GM11168 (cell line): ENCODE data around the gene LRRK1.

Source experiments
- in situ Hi-C: fragments of 300-500 bp; cut with MboI; formaldehyde crosslinking; loops from one replicate; pipeline ENCODE4 v1.12.0; 2022; ENCODE audit warnings: low sequenced_read_pairs; ENCODE audit not compliant: unreplicated experiment

The LRRK1 gene

DNA sequence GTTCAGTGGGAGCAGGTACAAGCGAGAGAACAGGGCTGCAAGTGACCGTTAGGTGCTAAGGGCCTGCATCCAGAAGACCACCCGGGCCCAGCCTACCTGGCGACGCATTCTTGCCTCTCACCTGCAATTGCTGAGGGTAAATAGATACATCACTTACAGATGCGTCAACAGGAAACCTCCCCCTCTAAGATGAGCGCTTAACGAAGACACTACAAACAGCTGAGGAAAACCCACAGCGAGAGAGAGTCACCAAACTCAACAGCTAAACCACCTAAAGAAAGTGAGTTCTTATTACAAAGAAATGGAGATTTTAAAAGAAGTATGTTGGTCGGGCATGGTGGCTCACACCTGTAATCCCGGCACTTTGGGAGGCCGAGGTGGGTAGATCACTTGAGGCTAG, 174.8 kb downstream of the LRRK1 start:
- in situ Hi-C loops, result no loop called here

DNA sequence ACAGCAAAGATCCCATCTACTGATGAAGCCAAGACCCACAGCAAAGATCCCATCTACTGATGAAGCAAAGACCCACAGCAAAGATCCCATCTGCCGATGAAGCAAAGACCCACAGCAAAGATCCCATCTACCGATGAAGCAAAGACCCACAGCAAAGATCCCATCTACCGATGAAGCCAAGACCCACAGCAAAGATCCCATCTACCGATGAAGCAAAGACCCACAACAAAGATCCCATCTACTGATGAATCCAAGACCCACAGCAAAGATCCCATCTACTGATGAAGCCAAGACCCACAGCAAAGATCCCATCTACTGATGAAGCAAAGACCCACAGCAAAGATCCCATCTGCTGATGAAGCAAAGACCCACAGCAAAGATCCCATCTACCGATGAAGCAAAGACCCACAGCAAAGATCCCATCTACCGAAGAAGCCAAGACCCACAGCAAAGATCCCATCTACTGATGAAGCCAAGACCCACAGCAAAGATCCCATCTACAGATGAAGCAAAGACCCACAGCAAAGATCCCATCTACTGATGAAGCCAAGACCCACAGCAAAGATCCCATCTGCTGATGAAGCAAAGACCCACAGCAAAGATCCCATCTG, 176.7 kb downstream of the LRRK1 start:
- in situ Hi-C loops, result loop anchor here (5.0 kb wide), 1 partner anchor 166 kb away; no protein-coding TSS in a partner anchor

DNA sequence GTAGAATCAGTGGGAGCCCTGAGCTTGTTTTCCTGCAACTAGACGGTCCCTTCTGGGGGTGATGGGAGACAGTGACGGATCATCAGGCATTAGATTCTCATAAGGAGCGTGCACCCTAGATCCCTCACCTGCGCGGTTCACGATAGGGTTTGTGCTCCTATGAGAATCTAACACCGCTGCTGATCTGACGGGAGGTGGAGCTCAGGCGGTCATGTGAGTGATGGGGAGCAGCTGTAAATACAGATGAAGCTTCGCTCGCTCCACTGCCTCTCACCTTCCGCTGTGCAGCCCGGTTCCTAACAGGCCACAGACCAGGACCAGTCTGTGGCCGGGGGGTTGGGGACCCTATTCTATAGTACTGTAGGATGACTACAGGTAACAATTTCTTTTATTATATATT, 178.0 kb downstream of the LRRK1 start:
- in situ Hi-C loops, result loop anchor here (5.0 kb wide), 1 partner anchor 165 kb away; no protein-coding TSS in a partner anchor

DNA sequence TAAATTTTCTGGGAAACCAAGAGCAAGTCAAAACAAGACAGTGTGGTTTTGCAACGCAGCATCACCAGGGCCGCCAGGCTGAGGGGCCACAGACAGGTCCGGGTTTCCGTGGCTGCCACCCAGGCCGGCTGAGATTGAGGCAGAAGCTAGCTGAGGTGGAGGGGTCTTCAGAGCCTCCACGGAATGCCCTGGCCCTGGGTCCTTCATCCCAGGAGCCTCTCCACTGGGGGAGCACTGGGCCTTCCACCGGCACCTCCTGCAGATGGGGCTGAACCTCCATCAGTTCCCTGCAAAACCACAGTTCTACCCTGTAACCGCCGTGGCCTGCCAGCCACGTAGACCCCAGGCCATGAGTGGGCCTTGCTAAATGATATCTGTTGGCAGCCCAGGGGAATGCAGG, 180.0 kb downstream of the LRRK1 start:
- in situ Hi-C loops, result loop anchor here (5.0 kb wide), 1 partner anchor 163 kb away; no protein-coding TSS in a partner anchor

DNA sequence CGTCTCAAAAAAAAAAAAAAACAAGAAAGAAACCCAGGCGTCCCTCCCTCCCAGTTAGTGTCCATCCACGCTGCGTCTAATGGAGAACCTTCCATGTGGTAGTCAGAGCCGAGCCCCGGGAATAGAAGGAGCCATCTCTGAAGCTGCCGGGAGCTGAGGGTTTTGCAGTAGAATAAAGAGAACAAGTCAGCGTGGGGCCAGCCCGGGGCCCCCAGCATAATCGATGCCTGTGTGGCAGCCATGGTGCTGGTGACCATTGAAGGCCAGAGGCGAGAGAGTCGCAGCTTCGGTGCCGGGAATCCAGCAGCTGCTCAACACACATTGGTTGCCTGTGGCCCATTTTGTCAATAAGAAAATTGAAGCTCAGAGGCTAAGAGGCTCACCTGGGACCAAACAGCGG, 181.0 kb downstream of the LRRK1 start:
- in situ Hi-C loops, result no loop called here

DNA sequence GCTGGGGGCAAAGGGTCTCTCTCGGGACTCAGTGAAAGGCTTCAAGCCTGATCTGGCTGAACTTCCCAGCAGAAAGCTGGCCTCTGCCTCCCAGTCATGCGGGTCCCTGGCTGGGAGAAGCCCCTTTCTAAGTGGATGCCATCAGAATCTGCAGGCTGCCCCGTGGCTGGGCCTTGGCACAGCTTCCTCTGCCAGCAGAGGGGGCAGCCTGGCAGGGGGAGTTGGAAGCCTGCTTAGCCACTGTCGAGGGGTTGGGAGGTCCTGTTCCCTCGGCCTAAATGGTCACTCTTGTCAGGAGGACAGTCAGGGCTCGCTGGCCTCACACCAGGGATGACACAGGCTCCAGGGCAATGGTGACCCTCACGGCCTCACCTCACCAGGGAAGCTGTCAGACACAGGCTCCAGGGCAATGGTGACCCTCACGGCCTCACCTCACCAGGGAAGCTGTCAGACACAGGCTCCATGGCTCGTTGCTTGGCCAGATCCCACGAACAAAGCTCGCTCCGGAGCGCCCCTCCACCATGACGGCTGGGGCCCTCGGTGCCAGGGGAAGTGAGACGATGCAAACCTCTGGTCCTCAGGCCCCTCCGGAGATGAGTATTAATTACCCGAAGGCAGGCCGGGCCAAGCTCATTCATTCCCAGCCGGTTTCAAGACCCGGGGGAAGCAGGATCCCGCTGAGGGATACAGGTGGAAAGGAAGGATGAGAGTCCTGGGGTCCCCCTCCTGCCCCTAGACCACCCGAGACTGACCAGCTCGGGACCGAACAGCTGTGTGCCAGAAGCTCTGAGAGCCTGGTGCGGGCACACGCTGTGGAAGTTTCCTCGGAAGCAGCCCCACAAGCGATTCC, 181.7 kb downstream of the LRRK1 start:
- in situ Hi-C loops, result no loop called here

DNA sequence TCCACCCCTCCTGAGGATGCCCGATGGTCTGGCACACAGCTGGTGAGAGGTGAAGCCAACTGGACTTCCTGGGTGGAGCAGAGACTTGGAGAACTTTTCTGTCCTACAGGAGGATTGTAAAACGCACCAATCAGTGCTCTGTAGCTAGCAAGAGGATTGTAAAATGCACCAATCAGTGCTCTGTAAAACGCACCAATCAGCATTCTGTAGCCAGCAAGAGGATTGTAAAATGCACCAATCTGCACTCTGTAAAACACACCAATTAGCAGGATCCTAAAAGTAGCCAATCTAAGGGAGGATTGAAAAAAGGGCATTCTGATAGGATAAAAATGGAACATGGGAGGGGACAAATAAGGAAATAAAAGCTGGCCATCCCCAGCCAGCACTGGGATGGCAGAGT, 182.5 kb downstream of the LRRK1 start:
- in situ Hi-C loops, result no loop called here

DNA sequence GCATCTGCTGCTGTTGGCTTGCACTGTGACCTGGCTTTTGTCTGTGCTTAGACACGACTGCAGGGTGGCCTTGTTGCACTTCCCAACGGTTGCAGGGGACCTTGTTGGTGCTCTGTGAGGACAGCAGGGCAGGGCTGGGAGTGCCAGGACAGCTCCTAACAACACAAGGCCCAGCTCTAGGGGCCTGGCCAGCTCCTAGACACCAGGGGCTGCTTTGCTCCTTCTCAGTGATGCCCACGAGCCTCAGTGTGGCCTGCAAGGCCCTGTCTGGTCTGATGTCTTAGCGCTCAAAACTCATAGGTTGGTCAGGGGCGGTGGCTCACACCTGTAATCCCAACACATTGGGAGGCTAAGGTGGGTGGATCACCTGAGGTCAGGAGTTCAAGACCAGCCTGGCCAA, 183.6 kb downstream of the LRRK1 start:
- in situ Hi-C loops, result no loop called here

DNA sequence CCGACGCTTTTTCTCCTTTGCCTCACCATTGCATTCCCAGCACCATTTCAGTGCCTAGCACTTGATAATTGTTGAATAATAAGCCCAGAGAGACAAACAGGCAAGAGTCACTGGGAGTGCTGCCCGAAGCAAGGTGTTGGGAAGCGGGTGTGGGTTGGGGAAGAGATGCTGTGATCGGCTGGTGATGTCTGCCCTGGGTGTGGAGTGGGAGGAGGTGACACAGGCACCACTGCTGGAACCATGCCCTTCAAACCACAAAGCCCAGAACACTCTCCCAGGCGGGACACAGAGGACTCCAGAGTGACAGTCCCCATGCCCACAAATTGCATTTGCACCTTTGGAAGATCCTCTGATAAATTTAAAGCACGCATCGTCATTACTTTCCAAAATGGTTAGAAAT, 184.4 kb downstream of the LRRK1 start:
- in situ Hi-C loops, result no loop called here

DNA sequence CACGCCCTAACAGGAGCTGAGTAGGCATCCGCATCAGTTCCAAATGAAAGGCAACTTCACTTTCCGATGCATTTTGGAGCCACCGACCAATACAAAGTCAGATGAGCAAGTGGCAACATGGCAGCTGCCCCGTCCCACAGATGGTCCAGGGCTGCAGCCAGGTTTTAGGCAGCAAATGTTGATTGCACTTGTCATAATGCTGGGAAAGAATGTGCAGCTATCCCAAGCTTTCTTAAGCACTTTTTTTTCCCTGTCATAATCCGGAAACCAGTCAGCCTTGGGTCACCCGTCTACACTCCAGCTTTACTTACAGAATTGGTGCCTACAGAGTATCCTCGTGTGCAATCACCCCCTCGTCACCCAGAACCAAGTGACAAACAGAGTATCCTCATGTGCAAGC, 185.0 kb downstream of the LRRK1 start:
- in situ Hi-C loops, result no loop called here

DNA sequence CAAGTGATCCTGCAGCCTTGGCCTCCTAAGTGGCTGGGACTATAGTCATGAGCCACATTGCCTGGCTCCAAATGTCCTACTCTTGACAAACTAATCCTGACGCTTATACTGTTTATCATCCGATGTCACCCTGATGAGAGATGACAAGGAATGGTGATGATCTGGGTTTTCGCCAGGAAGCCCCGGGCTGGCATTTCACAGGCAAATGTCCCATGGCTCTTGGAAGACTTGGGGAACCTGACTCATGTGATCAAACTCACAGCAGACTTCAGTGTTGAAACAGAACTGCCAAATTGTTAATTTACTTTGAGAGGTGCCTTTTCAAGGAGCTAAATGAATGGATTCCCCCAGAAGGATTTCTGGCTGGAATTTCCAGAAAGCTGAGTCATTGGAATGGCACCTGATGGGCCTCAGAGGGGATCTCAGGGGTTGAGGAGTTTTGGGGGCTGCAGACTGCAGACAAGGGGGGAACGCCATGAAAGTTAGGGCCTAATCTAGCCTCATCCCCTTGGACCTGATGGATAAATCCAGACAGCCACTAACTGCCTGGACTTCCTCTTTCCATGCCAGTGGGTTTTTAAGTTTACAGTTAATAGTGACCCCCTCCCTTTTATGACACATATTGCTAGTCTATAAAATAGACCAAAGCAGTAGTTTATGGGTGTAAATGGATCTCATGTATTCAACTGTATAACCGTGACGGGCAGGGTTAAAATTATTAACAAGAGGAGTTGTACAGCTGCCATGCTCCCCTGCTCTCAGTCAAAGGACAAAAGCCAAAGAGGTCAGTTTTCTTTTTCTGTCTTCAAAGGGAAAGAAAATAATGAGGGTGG, 186.1 kb downstream of the LRRK1 start:
- in situ Hi-C loops, result no loop called here

DNA sequence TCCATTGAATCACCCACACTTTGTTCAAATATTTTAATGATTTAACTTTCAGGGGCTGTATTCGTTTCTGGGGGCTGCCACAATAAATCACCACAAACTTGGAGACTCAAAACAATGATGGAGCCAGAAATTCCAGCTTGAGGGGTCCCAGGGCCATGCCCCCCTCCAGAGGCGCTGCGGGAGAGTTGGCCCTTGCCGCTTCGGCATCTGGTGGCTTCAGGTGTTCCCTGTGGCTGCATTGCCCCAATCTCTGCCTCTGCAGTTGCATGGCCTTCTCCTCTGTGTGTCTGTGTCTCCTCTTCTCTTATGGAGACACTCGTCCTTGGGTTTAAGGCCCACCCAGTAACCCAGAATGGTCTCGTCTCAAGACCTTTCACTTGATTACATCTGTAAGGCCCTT, 187.9 kb downstream of the LRRK1 start:
- in situ Hi-C loops, result no loop called here

DNA sequence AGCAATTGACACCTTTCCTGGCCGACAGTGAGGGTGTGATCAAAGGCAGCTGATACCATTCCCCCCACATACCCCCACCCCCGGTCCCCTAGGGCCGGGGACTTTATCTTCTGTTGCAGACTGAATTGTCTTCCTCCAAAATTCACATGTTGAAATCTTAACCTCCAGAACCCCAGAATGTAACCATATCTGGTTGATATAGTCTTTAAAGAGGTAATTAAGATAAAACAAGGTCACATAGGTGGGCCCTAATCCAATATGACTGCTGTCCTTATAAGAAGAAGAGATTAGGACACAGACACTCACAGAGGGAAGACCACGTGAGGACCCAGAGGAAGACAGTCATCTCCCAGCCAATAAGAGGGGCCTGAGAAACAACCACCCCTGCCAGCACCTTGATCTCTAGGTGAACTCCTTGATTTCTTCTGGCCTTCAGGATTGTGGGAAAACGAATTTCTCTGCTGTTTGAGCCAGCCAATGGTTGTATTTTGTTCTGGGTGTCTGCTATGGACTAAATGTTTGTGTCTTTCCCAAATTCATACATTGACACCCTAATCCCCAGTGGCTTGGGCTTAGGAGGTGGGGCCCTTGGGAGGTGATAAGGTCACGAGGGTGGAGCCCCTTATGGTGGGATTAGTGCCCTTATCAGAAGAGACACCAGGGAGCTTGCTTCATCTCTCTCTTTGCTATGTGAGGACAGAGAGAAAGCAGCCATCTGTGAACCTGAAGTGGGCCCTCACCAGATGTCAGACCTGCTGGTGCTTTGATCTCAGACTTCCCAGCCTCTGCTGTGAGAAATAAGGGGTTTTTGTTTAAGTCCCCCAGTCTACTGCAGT, 188.7 kb downstream of the LRRK1 start:
- in situ Hi-C loops, result no loop called here

DNA sequence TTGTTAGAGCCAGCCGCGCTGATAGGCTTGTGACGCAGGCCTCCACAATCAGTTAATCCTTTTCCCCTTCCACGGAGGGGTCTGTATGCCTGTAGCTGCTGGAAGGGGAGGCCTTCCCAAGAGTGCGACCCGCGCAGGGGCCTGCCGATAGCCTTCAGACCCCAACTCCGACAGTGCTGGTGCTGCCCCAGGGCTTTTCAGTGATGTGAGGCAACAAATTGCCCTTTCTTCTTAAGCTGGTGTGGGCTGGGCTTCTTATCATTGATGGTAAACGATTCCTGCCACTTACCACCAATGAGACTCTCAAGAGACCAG, 189.3 kb downstream of the LRRK1 start:
- in situ Hi-C loops, result no loop called here

DNA sequence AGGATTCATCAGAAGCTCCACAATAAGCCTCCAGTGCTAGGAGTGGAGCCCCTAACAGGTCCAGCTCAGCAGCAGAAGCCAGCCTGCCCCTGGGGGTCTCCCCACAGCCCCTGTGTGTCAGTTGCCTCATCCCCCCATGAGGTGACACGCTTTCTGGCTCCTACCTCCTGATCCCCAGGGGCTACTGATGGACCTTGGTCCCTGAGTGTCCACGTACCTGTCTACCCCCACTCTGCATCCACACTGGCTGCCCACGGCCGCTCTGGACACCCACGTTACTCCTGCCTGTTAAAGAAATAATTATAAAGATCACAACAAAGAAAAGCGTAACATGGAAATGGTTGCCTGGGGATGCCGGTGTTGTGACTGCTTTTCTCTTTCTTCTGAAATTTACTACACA, 189.6 kb downstream of the LRRK1 start:
- in situ Hi-C loops, result no loop called here

DNA sequence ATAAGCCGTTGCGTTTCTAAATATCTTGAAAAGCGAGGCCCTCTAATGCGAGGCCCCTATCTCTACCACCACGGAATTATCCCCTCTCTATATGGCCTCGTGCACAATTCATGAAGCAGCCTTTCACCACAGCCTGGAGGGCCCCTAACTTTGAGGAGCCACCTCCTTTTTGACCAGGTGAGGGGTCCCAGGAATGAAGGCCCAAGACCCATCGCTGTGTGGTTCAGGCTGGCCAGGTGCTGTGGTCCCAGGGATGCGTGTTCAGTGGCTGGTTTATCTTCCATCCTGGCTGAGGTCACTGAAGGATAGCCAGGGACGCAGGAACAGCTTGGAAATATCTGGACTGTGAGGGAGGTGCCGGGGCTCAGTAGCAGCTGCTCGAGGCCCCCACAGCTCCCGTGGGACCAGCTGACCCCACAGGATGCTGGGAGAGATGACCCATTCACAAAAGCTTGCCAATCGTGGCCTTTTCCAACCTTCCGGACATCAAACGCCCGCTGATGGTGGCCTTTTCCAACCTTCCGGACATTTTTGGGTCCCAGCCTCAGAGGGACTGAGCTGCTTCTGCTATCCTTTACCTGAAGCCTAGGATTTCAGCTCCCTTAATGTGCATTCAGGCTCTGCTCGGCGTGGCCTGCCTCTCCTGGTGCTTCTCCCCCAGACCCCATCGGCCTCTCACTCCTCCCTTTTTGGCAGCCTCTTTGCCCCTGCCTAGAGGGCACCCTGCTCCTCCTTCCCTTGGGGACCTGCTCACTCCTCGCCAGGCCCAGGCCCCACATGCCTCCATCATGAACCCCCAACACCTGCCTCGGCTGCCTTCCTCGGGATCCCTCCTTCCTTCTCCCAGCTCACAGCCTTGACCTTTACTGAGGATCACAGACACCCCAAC, 191.8 kb downstream of the LRRK1 start:
- in situ Hi-C loops, result no loop called here

DNA sequence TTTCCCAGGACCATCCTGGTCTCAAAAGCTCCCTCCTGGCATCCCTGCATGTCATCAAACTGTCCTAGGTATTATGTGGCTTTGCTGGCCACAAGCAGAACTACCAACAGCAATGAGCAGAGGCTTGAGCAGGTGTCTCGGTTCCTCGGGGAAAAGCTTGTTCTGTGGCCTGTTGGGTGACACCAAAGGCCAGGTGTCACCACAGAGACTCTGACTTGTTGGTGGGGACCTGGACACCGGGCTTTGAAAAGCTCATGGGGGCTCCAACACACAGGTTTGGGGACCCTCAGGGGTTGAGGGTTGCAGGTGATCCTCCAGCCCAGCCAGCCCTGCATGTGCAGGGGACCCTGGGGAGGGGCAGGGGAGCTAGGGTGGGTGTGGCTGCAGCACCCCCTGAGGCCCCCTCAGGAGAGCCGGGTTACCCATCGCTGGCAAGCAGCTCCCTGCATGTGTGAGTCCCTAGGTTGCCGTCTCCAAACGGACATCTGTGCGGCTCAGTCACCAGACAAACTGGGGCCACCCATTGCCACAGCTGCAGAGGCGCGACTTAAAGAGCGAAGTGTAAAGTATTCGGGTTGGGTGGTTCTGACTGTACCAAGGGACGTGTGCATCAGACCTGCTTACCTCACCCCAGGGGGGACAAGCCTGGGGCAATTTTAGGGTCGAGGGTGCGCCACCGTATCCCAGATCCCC, 192.6 kb downstream of the LRRK1 start:
- in situ Hi-C loops, result no loop called here

DNA sequence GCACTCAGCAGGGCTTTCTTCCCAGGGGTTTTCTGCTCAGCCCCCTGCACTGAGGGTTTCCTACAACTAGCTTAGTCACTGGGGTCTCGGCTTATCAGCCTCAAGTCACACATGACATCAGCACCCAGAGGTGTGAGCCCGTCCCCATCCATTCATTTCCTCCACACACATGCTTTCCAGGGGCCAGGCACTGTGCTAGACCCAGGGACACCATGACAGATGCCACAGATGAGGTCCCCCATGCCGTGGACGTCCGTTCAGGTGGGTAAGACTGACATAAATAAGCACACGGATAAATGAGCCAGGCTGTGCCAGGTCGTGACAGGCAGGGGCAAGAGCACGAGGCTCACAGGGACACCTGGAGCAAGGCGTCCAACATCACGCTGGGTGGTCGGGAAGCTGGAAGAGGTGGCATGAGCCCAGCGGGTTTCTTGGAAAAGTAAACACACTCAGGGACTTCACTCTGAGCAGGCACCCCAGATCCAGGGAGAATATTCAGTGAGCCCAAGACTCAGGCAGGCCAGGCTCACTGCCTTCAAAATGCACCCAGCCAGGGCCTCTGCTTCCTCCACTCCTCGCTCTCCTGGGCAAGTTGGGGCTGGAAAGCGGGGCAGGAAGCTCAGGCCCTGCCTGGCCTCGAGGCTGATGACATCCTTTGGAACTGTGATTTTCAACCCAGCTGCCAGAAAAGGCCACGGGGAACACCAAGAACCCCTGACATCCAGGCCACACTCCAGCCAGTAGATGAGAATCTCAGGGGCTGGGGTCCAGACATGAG, 193.4 kb downstream of the LRRK1 start:
- in situ Hi-C loops, result no loop called here
